Measurements from ENCODE around the gene RAB24. TPM values are rescaled to one million over a fixed set of nuclear protein-coding genes. Genes with fewer than 3 reads are reported as not detected.
"Not testable (repeated sequence)": the region's sequence is repeated elsewhere in the genome, so short reads cannot be mapped to it uniquely, and the experiment has no call there.

The RAB24 gene
- total RNA-seq, 1 donor from 2014 or later: 35.9 TPM

- no peaks in the 10 kb centered on the region for H3K36me3 ChIP-seq (ENCODE audit: control insufficient read depth, insufficient read depth, low read length)
- no peaks in the 10 kb centered on the region for H3K27me3 ChIP-seq (ENCODE audit: control insufficient read depth, insufficient read depth, low read length)
- no peak for DNase-seq (ENCODE audit: low read depth)
- TF ChIP-seq CTCF (IDR thresholded peaks at IDR 0.05; ENCODE audit: insufficient read depth, low read length, poor library complexity, severe bottlenecking): no peak
- no peak overlapping the region for H3K4me3 ChIP-seq (ENCODE audit: low read depth, low read length)
Observed at GRCh38 chr5:177349362-177349647, 45.8 kb upstream of the RAB24 start.

GRCh38 chr5:177347699-177348098 is 44.2 kb upstream of the RAB24 start:
- Histone ChIP-seq H3K27me3 (ENCODE audit: control insufficient read depth, insufficient read depth, low read length) (no peaks in the 10 kb centered on the region), H3K36me3 (ENCODE audit: control insufficient read depth, insufficient read depth, low read length) (no peaks in the 10 kb centered on the region), H3K4me3 (ENCODE audit: low read depth, low read length) (no peak overlapping the region)
- no peak for DNase-seq (ENCODE audit: low read depth)
- no peak for TF ChIP-seq CTCF (IDR thresholded peaks at IDR 0.05; ENCODE audit: insufficient read depth, low read length, poor library complexity, severe bottlenecking)

GRCh38 chr5:177346820-177347219 is 43.3 kb upstream of the RAB24 start:
- no peak for TF ChIP-seq CTCF (IDR thresholded peaks at IDR 0.05; ENCODE audit: insufficient read depth, low read length, poor library complexity, severe bottlenecking)
- no peak for DNase-seq (ENCODE audit: low read depth)
- Histone ChIP-seq H3K27me3 (ENCODE audit: control insufficient read depth, insufficient read depth, low read length) (no peaks in the 10 kb centered on the region), H3K36me3 (ENCODE audit: control insufficient read depth, insufficient read depth, low read length) (no peaks in the 10 kb centered on the region), H3K4me3 (ENCODE audit: low read depth, low read length) (no peak overlapping the region)

GRCh38 chr5:177344891-177345290 is 41.4 kb upstream of the RAB24 start:
- H3K36me3 ChIP-seq (ENCODE audit: control insufficient read depth, insufficient read depth, low read length): no peaks in the 10 kb centered on the region
- DNase-seq (ENCODE audit: low read depth): no peak
- no peak for TF ChIP-seq CTCF (IDR thresholded peaks at IDR 0.05; ENCODE audit: insufficient read depth, low read length, poor library complexity, severe bottlenecking)
- no peaks in the 10 kb centered on the region for H3K27me3 ChIP-seq (ENCODE audit: control insufficient read depth, insufficient read depth, low read length)
- H3K4me3 ChIP-seq (ENCODE audit: low read depth, low read length): no peak overlapping the region

- no peak for DNase-seq (ENCODE audit: low read depth)
- no peak for TF ChIP-seq CTCF (IDR thresholded peaks at IDR 0.05; ENCODE audit: insufficient read depth, low read length, poor library complexity, severe bottlenecking)
Observed at GRCh38 chr5:177343777-177344176, 40.3 kb upstream of the RAB24 start.

GRCh38 chr5:177343000-177343399 is 39.5 kb upstream of the RAB24 start:
- not testable (repeated sequence) for H3K4me3 ChIP-seq (ENCODE audit: low read depth, low read length); DNase-seq (ENCODE audit: low read depth); H3K36me3 ChIP-seq (ENCODE audit: control insufficient read depth, insufficient read depth, low read length); H3K27me3 ChIP-seq (ENCODE audit: control insufficient read depth, insufficient read depth, low read length)

More at GRCh38 chr5:177343777-177344176, 40.3 kb upstream of the RAB24 start:
- H3K36me3 ChIP-seq (ENCODE audit: control insufficient read depth, insufficient read depth, low read length): peaks cover 1% of the 10 kb centered on the region
- no peaks in the 10 kb centered on the region for H3K27me3 ChIP-seq (ENCODE audit: control insufficient read depth, insufficient read depth, low read length)
- no peak overlapping the region for H3K4me3 ChIP-seq (ENCODE audit: low read depth, low read length)

Measured in kidney epithelial cell (primary cell).